HCEC 1CT (cell line): Measurements from ENCODE around the gene SLITRK2.

Experiments
- DNase-seq: peaks from one replicate; pipeline ENCODE4 v3.0.0-alpha.2; 2017

SLITRK2 gene

GRCh38 chrX:145817331-145818185 is at the start of gene SLITRK2:
SLITRK2 (plus strand) TSS chrX:145817829; CDS start chrX:145822426, 4,597 bp downstream.
- no peak for DNase-seq

- DNase-seq = no peak
Measured at GRCh38 chrX:145773006-145773405, 44.6 kb upstream of the SLITRK2 start.

- no peak for DNase-seq
Measured at GRCh38 chrX:145792281-145792680, 25.3 kb upstream of the SLITRK2 start.

- DNase-seq = no peak
Measured at GRCh38 chrX:145803508-145803907, 14.1 kb upstream of the SLITRK2 start.

GRCh38 chrX:145813081-145813480 is 4.5 kb upstream of the SLITRK2 start:
- no peak for DNase-seq

- DNase-seq = no peak
Measured at GRCh38 chrX:145816601-145817315, 871 bp upstream of the SLITRK2 start.

GRCh38 chrX:145818186-145819113 is 821 bp downstream of the SLITRK2 start:
- DNase-seq = no peak

GRCh38 chrX:145820825-145821224 is 3.2 kb downstream of the SLITRK2 start:
- DNase-seq = no peak

GRCh38 chrX:145821291-145821897 is 3.8 kb downstream of the SLITRK2 start:
- DNase-seq = no peak

GRCh38 chrX:145821898-145822571 is 4.4 kb downstream of the SLITRK2 start:
- no peak for DNase-seq

- no peak for DNase-seq
Measured at GRCh38 chrX:145823132-145823531, 5.5 kb downstream of the SLITRK2 start.

- no peak for DNase-seq
Measured at GRCh38 chrX:145825896-145826295, 8.3 kb downstream of the SLITRK2 start.

- no peak for DNase-seq
Measured at GRCh38 chrX:145826466-145826865, 8.8 kb downstream of the SLITRK2 start.

- no peak for DNase-seq
Measured at GRCh38 chrX:145832796-145833195, 15.2 kb downstream of the SLITRK2 start.

GRCh38 chrX:145840531-145840930 is 22.9 kb downstream of the SLITRK2 start:
- no peak for DNase-seq

- DNase-seq = no peak
Measured at GRCh38 chrX:145843146-145843904, 25.7 kb downstream of the SLITRK2 start.

- no peak for DNase-seq
Measured at GRCh38 chrX:145844886-145845285, 27.3 kb downstream of the SLITRK2 start.

GRCh38 chrX:145848448-145848847 is 30.8 kb downstream of the SLITRK2 start:
- no peak for DNase-seq

- no peak for DNase-seq
Measured at GRCh38 chrX:145848857-145849256, 31.2 kb downstream of the SLITRK2 start.

GRCh38 chrX:145853181-145853580 is 35.6 kb downstream of the SLITRK2 start:
- DNase-seq = no peak

GRCh38 chrX:145856181-145856580 is 38.6 kb downstream of the SLITRK2 start:
- no peak for DNase-seq
